GM18526 (cell line): ENCODE data around the gene SLC27A6.

Experiments
- POLR2A ChIP-seq: IDR thresholded peaks from 3 replicates; pipeline ENCODE4 v1.6.1; 2011; ENCODE audit not compliant: insufficient read length; ENCODE audit errors: extremely low read depth

Gene SLC27A6

DNA sequence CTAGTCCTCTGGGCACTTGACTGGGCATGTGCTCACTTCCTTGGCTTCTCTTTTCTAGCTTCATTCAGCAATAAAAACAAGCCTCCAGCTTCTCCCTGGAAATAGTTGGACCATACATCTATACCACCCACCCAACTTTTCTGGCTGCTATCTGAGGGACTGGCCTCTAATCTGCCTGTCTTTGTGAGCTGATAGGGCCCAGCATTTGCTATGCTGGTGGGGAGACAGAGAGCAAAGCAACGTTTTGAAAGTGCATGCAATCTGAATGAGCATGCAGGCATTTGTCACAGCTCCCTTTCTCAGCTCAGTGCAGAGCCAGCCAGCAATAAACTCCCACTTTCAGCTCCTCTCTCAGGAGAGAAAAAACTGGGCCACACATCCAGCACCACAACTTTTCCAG, 78.6 kb downstream of the SLC27A6 start:
- no peak for TF ChIP-seq POLR2A

- TF ChIP-seq POLR2A: no peak
Measured at GRCh38 chr5:129046151-129046550, 80.9 kb downstream of the SLC27A6 start.

DNA sequence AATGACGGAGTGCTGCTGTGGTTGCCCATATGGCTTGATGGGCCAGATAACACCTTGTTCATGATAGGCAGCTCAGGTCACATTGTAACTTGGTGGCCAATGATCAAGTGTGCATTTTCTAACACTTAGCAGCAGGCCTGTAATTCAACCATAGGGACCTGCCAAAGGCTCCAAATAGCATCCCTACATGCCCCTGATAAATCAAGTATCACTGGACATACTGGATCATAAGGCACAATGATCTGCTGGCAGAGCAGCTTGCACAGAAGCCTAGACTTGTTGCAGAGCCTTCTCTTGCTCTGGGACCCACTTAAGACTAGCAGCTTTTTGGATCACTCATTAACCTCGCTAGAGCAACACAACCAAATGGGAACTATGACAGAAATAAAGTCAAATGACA, 83.2 kb downstream of the SLC27A6 start:
- no peak for TF ChIP-seq POLR2A

GRCh38 chr5:129049126-129049799, 84.0 kb downstream of the SLC27A6 start:
- no peak for TF ChIP-seq POLR2A

GRCh38 chr5:129051283-129051682, 86.0 kb downstream of the SLC27A6 start:
- TF ChIP-seq POLR2A: no peak

DNA sequence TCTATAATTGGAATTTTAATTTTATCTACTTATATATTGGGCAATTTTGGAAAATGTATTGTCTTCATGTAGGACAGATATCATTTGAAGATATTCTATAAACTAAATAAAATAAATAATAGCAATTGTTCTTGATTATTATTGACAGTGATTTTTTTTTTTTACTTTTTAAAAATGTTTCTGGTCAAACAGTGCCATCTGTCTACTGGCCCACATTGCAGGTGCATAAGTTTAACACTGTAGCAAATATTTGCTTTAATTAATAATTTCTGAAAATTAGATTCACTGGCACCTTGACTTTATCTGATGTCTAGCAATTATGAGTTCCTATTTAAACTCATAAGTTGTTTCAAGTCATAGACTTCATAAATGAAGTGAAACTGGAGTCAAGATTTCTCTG, 88.2 kb downstream of the SLC27A6 start:
- no peak for TF ChIP-seq POLR2A

GRCh38 chr5:129057329-129057728, 92.0 kb downstream of the SLC27A6 start:
- TF ChIP-seq POLR2A: no peak

- TF ChIP-seq POLR2A: no peak
Measured at GRCh38 chr5:129061849-129062248, 96.6 kb downstream of the SLC27A6 start.

DNA sequence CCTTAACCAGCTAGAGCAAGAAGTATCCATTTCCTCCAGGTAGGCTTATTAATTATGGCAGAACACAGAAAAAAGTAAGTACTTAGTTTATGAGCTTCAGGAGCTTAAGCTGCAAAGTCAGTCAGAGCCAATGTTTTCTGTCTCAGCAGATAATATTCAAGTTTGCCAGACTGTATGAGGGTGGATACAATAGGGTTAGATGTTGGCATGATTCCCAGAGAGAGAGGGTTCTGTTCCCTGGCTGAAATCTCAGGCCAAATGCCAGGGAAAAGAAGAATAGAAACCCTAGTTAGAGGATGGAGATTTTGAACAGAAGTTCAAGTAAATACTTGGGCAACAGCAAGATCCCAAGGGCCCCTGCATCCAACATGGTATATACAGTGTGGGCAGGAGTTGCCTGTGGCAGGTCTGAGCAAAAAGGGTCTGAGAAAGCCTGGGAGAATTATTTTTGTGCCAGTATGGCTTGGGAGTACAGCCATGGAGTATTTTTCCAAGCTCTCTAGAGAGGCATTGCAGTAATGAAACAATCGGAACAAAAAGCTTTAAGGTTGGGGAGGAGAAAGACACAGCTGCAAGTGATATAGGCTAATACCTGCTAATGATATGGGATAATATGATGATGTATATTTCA, 98.3 kb downstream of the SLC27A6 start:
- no peak for TF ChIP-seq POLR2A

GRCh38 chr5:129065721-129066120, 100.4 kb downstream of the SLC27A6 start:
- TF ChIP-seq POLR2A: no peak

GRCh38 chr5:129067745-129068144, 102.5 kb downstream of the SLC27A6 start:
- no peak for TF ChIP-seq POLR2A

- no peak for TF ChIP-seq POLR2A
Measured at GRCh38 chr5:129069292-129069691, 104.0 kb downstream of the SLC27A6 start.

DNA sequence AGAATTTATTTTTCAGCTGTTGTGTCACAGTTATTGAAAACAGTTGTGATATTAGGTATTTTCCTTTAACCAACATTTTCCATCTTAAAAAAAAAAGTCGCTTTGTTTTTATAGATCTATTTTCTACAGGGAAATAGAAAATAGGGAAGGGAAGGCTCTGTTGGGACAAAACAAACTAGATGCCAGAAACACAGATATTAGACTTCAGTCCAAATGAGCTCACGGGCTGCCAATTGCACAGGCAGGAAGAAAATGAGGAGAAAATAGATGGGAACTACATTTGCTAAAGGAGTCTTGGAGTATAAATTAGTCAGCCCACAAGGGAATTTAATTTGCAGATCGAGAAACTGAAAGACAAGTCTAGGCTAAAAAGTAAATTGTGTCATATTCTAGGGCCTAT, 107.8 kb downstream of the SLC27A6 start:
- no peak for TF ChIP-seq POLR2A

GRCh38 chr5:129074903-129075302, 109.6 kb downstream of the SLC27A6 start:
- no peak for TF ChIP-seq POLR2A

DNA sequence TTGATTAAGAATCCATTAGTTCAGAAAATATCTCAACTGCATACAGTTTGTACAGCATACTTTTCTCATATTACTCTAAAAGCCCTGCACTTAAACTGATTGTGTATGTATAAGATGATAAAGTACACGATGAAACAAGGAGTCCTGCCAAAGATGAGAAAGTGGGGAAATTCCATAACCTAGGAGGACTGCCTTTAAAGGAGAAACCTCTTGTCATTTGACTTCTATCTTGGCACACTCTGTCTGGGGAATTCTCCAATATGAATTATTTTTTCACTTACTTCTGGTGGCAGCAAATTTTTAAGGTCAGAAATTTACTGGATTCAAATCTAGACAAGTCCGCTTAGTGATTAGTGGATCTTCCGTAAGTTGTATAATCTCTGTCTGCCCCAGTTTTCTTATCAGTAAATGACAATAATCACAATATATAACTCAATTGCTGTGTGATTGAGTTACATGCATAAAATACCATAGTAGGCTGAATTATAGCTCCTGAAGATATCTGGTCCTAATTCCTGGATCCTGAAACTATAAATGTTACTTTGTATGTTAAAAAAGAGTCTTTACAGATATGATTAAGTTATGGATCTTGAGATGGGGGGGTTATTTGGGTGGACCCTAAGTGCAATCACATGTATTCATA, 112.3 kb downstream of the SLC27A6 start:
- no peak for TF ChIP-seq POLR2A

DNA sequence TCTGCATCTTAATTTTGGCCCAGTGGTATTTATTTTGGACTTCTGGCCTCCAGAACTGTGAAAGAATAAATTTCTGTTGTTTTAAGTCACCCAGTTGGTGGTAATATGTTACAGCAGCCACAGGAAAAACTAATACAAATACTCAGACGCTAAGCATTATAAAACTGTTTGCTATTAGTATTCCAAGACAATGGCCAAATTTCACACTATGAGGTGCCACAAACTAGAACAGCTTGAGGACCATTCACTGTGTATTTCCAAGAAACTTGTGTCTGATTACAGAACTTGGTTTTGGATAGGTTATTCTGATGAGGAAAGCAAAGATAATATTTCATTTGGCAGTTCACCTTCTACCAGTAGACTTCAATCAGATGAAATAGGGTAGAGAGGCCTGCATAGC, 113.0 kb downstream of the SLC27A6 start:
- no peak for TF ChIP-seq POLR2A
